Hematopoietic multipotent progenitor cell treated with erythropoietin and hydrocortisone succinate and interleukin-3 and kit ligand, for 8 days (in vitro differentiated cells): ENCODE data around the gene TRIM50.
"Not testable (repeated sequence)": the region's sequence is repeated elsewhere in the genome, so short reads cannot be mapped to it uniquely, and the experiment has no call there.

ENCODE experiments used
- DNase-seq: peaks from one replicate; pipeline ENCODE4 v3.0.0-alpha.2; 2015

Gene TRIM50

GRCh38 chr7:73349763-73350162 lies 21.9 kb upstream of the TRIM50 start:
- no peak for DNase-seq

- DNase-seq: no peak
Observed at GRCh38 chr7:73345951-73346350, 18.1 kb upstream of the TRIM50 start.

- DNase-seq: no peak
Observed at GRCh38 chr7:73345538-73345937, 17.7 kb upstream of the TRIM50 start.

- no peak for DNase-seq
Observed at GRCh38 chr7:73343671-73344380, 15.9 kb upstream of the TRIM50 start.

- DNase-seq: no peak
Observed at GRCh38 chr7:73342645-73343044, 14.8 kb upstream of the TRIM50 start.

- DNase-seq: no peak
Observed at GRCh38 chr7:73341877-73342276, 14.0 kb upstream of the TRIM50 start.

GRCh38 chr7:73340514-73340913 lies 12.6 kb upstream of the TRIM50 start:
- no peak for DNase-seq

GRCh38 chr7:73338321-73338720 lies 10.4 kb upstream of the TRIM50 start:
- no peak for DNase-seq

- DNase-seq: no peak
Observed at GRCh38 chr7:73332447-73332846, 4.6 kb upstream of the TRIM50 start.

GRCh38 chr7:73330772-73331171 lies 2.9 kb upstream of the TRIM50 start:
- no peak for DNase-seq

GRCh38 chr7:73329861-73330581 lies 2.1 kb upstream of the TRIM50 start:
- DNase-seq: no peak

- DNase-seq: no peak
Observed at GRCh38 chr7:73328696-73329095, 814 bp upstream of the TRIM50 start.

GRCh38 chr7:73327449-73327848 lies 433 bp downstream of the TRIM50 start:
- DNase-seq: not testable (repeated sequence)

GRCh38 chr7:73325424-73325823 lies 2.5 kb downstream of the TRIM50 start:
- DNase-seq: not testable (repeated sequence)

GRCh38 chr7:73324081-73324845 lies 3.6 kb downstream of the TRIM50 start:
- DNase-seq: peak; percentile 53

GRCh38 chr7:73323434-73324080 lies 4.3 kb downstream of the TRIM50 start:
- DNase-seq: not testable (repeated sequence)

- DNase-seq: not testable (repeated sequence)
Observed at GRCh38 chr7:73320009-73320408, 7.9 kb downstream of the TRIM50 start.

- not testable (repeated sequence) for DNase-seq
Observed at GRCh38 chr7:73319541-73319940, 8.3 kb downstream of the TRIM50 start.

- DNase-seq: not testable (repeated sequence)
Observed at GRCh38 chr7:73318656-73319204, 9.2 kb downstream of the TRIM50 start.

- no peak for DNase-seq
Observed at GRCh38 chr7:73316521-73316920, 11.4 kb downstream of the TRIM50 start.

- DNase-seq: no peak
Observed at GRCh38 chr7:73314271-73314670, 13.6 kb downstream of the TRIM50 start.

- no peak for DNase-seq
Observed at GRCh38 chr7:73313521-73313906, 14.4 kb downstream of the TRIM50 start.
